Chondrocyte (in vitro differentiated cells): ENCODE results near the gene PRDM4. TPM values are rescaled to one million over a fixed set of nuclear protein-coding genes. Genes with fewer than 3 reads are reported as not detected.
A peak's percentile ranks its signal among the peaks of the same experiment; 100 is the strongest.

Experiments
- DNase-seq: peaks from one replicate; pipeline ENCODE4 v3.0.0; 2021; ENCODE audit warnings: mixed read lengths, low spot score
- H3K27ac Mint-ChIP-seq: one replicate; pipeline ENCODE4 v1.8.0; 2021; ENCODE audit warnings: mild to moderate bottlenecking, moderate library complexity, mixed read lengths; ENCODE audit not compliant: unreplicated experiment
- H3K27me3 Mint-ChIP-seq: 2 replicates; pipeline ENCODE4 v1.8.0; 2021; ENCODE audit warnings: low read depth, mixed read lengths
- H3K36me3 Mint-ChIP-seq: 2 replicates; pipeline ENCODE4 v1.8.0; 2021; ENCODE audit warnings: low read depth, mixed read lengths
- H3K4me1 Mint-ChIP-seq: 2 replicates; pipeline ENCODE4 v1.8.0; 2021; ENCODE audit warnings: low read depth, mild to moderate bottlenecking, mixed read lengths
- H3K4me3 Mint-ChIP-seq: one replicate; pipeline ENCODE4 v1.8.0; 2021; ENCODE audit warnings: mild to moderate bottlenecking, moderate library complexity, mixed read lengths; ENCODE audit not compliant: unreplicated experiment
- H3K9me3 Mint-ChIP-seq: 2 replicates; pipeline ENCODE4 v1.8.0; 2021; ENCODE audit warnings: low read depth, mixed read lengths
- CTCF ChIP-seq: fragments of 200-600 bp; sonication (generic); IDR thresholded peaks from 2 replicates; pipeline ENCODE4 v1.5.0; 2021; ENCODE audit warnings: antibody characterized with exemption, mild to moderate bottlenecking, moderate library complexity
- total RNA-seq: library from RNA; stranded (reverse); gene quantifications from 3 replicates; pipeline ENCODE4 v1.2.1, GENCODE V29; 2021

Gene PRDM4
- total RNA-seq, 1 donor from 2014 or later = 22.5 TPM

- peaks cover 12% of the 10 kb centered on the region for H3K36me3 Mint-ChIP-seq
- no peak for TF ChIP-seq CTCF
- H3K9me3 Mint-ChIP-seq = no peaks in the 10 kb centered on the region
- H3K4me3 Mint-ChIP-seq = peak within 1 kb of the TSS; percentile 86
- DNase-seq = peak; percentile 96
- peaks cover 24% of the 10 kb centered on the region for H3K4me1 Mint-ChIP-seq
- H3K27ac Mint-ChIP-seq = peak within 1 kb of the TSS; percentile 95
- peaks cover under 1% of the 10 kb centered on the region for H3K27me3 Mint-ChIP-seq
Observed at GRCh38 chr12:107685360-107686248, 75.3 kb downstream of the PRDM4 start, which contains the start of gene PWP1. Gene PWP1 (plus strand): TSS chr12:107685799. CDS start chr12:107685900, 101 bp downstream.

GRCh38 chr12:107684990-107685359, 76.0 kb downstream of the PRDM4 start:
- no peak for TF ChIP-seq CTCF
- Mint-ChIP-seq H3K4me3 (peak overlapping the region; percentile 86), H3K27ac (peak overlapping the region; percentile 95), H3K36me3 (peaks cover 10% of the 10 kb centered on the region), H3K4me1 (peaks cover 24% of the 10 kb centered on the region), H3K27me3 (peaks cover 2% of the 10 kb centered on the region), H3K9me3 (no peaks in the 10 kb centered on the region)
- DNase-seq = no peak

GRCh38 chr12:107684029-107684795, 76.7 kb downstream of the PRDM4 start:
- no peak for DNase-seq
- peak overlapping the region; percentile 95 for H3K27ac Mint-ChIP-seq

More at GRCh38 chr12:107684029-107684795, 76.7 kb downstream of the PRDM4 start:
- H3K4me3 Mint-ChIP-seq = peak overlapping the region; percentile 86
- peaks cover 5% of the 10 kb centered on the region for H3K36me3 Mint-ChIP-seq
- H3K27me3 Mint-ChIP-seq = peaks cover 2% of the 10 kb centered on the region
- no peak for TF ChIP-seq CTCF
- no peaks in the 10 kb centered on the region for H3K9me3 Mint-ChIP-seq
- peaks cover 24% of the 10 kb centered on the region for H3K4me1 Mint-ChIP-seq

Other genes with a start within 250 kb of the PRDM4 start
- gene PWP1, start 75.3 kb downstream of the PRDM4 start, total RNA-seq = 42.2 to 44.9 TPM (median 42.6 TPM) in 3 replicates
- gene ASCL4, start 13.6 kb upstream of the PRDM4 start, total RNA-seq = not detected in 3 replicates